Measurements from ENCODE around the gene RBPJ. TPM values are rescaled to one million over a fixed set of nuclear protein-coding genes. Genes with fewer than 3 reads are reported as not detected.
"Not testable (repeated sequence)": the region's sequence is repeated elsewhere in the genome, so short reads cannot be mapped to it uniquely, and the experiment has no call there.

The RBPJ gene
- polyA plus RNA-seq, 3 donors from 2014 or later, result 39.8 to 67.3 (median 55.9) TPM

- Mint-ChIP-seq H3K4me3 (peak overlapping the region; percentile 5 to 73 (median 57)), H3K36me3 (peaks cover 20 to 39% (median 28%) of the 10 kb centered on the region in 3 donors), H3K9me3 (peaks cover 0 to 8% (median 0%) of the 10 kb centered on the region in 6 donors), H3K27ac (no peak overlapping the region), H3K27me3 (ENCODE audit: low read depth in 3 of 3) (peaks cover 2 to 9% (median 4%) of the 10 kb centered on the region in 3 donors), H3K4me1 (peaks cover 21 to 33% of the 10 kb centered on the region in 2 donors)
- DNase-seq, result peak in 2 of 3 donors; percentile 6 to 12
Measured at GRCh38 chr4:26384380-26385057, 63.7 kb downstream of the RBPJ start.

GRCh38 chr4:26385690-26386089 lies 64.9 kb downstream of the RBPJ start:
- Mint-ChIP-seq H3K27ac (no peak overlapping the region), H3K4me1 (peaks cover 21 to 38% of the 10 kb centered on the region in 2 donors), H3K27me3 (ENCODE audit: low read depth in 3 of 3) (peaks cover 2 to 8% (median 4%) of the 10 kb centered on the region in 3 donors), H3K4me3 (peak overlapping the region in 2 of 5 donors; percentile 62 to 74), H3K36me3 (peaks cover 30 to 43% (median 34%) of the 10 kb centered on the region in 3 donors), H3K9me3 (peaks cover 0 to 8% (median 0%) of the 10 kb centered on the region in 6 donors)
- DNase-seq, result no peak

DNA sequence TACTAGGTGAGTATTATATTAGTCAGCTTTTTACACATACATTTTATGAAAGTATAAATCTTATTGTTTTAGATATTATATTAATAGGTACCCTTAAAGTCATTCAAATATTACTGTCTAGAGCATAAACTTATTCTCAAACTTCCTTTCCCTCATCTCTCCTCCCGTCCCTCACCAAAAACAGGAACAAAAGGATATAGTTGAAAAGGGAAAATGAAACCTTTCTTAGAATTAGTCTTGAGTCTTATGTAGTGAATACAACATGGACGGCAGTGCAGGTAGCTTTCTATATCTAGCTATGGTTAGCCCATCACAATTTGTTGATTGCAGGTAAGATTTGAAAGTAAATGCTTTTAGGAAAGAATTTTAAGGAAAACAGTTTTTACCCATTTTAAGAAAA lies 65.6 kb downstream of the RBPJ start:
- Mint-ChIP-seq H3K9me3 (peaks cover 0 to 8% (median 0%) of the 10 kb centered on the region in 6 donors), H3K27ac (no peak overlapping the region), H3K36me3 (peaks cover 34 to 39% (median 34%) of the 10 kb centered on the region in 3 donors), H3K4me1 (peaks cover 21 to 38% of the 10 kb centered on the region in 2 donors), H3K4me3 (no peak overlapping the region), H3K27me3 (ENCODE audit: low read depth in 3 of 3) (peaks cover 2 to 7% (median 4%) of the 10 kb centered on the region in 3 donors)
- DNase-seq, result no peak

GRCh38 chr4:26388671-26389070 lies 67.9 kb downstream of the RBPJ start:
- H3K9me3 Mint-ChIP-seq, result peaks cover 0 to 8% (median 0%) of the 10 kb centered on the region in 6 donors
- DNase-seq, result no peak
- no peak overlapping the region for H3K27ac Mint-ChIP-seq
- peaks cover 19 to 28% of the 10 kb centered on the region in 2 donors for H3K4me1 Mint-ChIP-seq
- no peak overlapping the region for H3K4me3 Mint-ChIP-seq
- peaks cover 34 to 46% (median 39%) of the 10 kb centered on the region in 3 donors for H3K36me3 Mint-ChIP-seq
- H3K27me3 Mint-ChIP-seq (ENCODE audit: low read depth in 3 of 3), result peaks cover 2 to 7% (median 2%) of the 10 kb centered on the region in 3 donors

DNA sequence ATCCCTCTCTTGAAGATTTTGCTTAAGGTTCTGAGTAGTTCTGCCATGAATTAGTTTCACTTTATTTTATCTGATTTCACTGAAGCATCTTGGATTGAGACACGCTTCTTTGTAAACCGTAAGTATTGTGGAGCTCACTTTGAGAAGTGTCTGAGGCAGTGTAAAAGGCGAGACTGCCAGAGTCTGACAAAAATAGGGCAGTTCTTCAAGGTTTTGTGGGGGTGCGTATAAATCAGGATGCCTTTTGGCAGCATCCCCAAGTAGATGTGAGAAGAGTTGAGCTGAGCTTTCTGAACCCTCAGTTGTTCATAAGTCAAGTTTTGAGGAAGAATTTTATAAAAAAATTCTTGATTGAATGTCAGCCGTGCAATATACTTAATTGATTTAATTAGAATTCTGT lies 76.3 kb downstream of the RBPJ start:
- no peaks in the 10 kb centered on the region for H3K9me3 Mint-ChIP-seq
- peaks cover 5 to 10% (median 8%) of the 10 kb centered on the region in 3 donors for H3K36me3 Mint-ChIP-seq
- H3K4me3 Mint-ChIP-seq, result no peak overlapping the region
- DNase-seq, result no peak
- no peak overlapping the region for H3K27ac Mint-ChIP-seq
- no peaks in the 10 kb centered on the region for H3K4me1 Mint-ChIP-seq
- no peaks in the 10 kb centered on the region for H3K27me3 Mint-ChIP-seq (ENCODE audit: low read depth in 3 of 3)

GRCh38 chr4:26400132-26400531 lies 79.3 kb downstream of the RBPJ start:
- peaks cover 7 to 10% of the 10 kb centered on the region in 2 donors for H3K4me1 Mint-ChIP-seq
- DNase-seq, result no peak
- H3K4me3 Mint-ChIP-seq, result no peak overlapping the region
- H3K36me3 Mint-ChIP-seq, result peaks cover 0 to 10% (median 5%) of the 10 kb centered on the region in 3 donors
- no peak overlapping the region for H3K27ac Mint-ChIP-seq
- no peaks in the 10 kb centered on the region for H3K9me3 Mint-ChIP-seq
- no peaks in the 10 kb centered on the region for H3K27me3 Mint-ChIP-seq (ENCODE audit: low read depth in 3 of 3)

GRCh38 chr4:26402017-26402416 lies 81.2 kb downstream of the RBPJ start:
- not testable (repeated sequence) for H3K9me3 Mint-ChIP-seq; H3K27ac Mint-ChIP-seq; H3K4me3 Mint-ChIP-seq; DNase-seq; H3K27me3 Mint-ChIP-seq (ENCODE audit: low read depth in 3 of 3)
- Mint-ChIP-seq H3K36me3 (peaks cover 12 to 19% (median 13%) of the 10 kb centered on the region in 3 donors), H3K4me1 (peaks cover 7 to 10% of the 10 kb centered on the region in 2 donors)

DNA sequence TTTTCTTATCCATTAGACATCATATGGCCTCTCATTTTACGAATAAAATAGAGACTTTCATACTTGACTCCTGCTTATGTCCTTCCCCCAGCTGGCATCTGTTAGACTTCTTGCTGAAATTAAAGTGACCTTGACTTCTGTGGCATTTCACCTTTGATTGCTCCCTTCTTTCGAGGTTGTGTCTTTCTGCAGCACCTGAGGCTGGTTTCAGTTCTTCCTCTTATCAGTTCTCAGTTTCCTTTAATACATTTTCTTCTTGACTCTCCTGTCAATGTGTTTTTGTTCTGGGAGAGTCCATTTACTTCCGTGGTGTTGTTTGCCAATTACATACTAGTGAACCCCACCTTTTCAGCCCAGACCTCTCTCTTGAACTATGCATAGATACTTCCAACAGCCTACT lies 81.6 kb downstream of the RBPJ start:
- no peaks in the 10 kb centered on the region for H3K27me3 Mint-ChIP-seq (ENCODE audit: low read depth in 3 of 3)
- H3K27ac Mint-ChIP-seq, result no peak overlapping the region
- peaks cover 17 to 24% (median 18%) of the 10 kb centered on the region in 3 donors for H3K36me3 Mint-ChIP-seq

GRCh38 chr4:26404743-26405206 lies 84.0 kb downstream of the RBPJ start:
- H3K4me3 Mint-ChIP-seq, result no peak overlapping the region
- peaks cover 19 to 24% (median 22%) of the 10 kb centered on the region in 3 donors for H3K36me3 Mint-ChIP-seq
- H3K9me3 Mint-ChIP-seq, result peaks cover 0 to 9% (median 7%) of the 10 kb centered on the region in 6 donors
- H3K27ac Mint-ChIP-seq, result no peak overlapping the region
- no peak for DNase-seq
- H3K27me3 Mint-ChIP-seq (ENCODE audit: low read depth in 3 of 3), result no peaks in the 10 kb centered on the region
- H3K4me1 Mint-ChIP-seq, result peaks cover 7 to 10% of the 10 kb centered on the region in 2 donors

More for the DNA sequence above, 81.6 kb downstream of the RBPJ start:
- DNase-seq, result no peak
- H3K4me1 Mint-ChIP-seq, result peaks cover 7 to 10% of the 10 kb centered on the region in 2 donors
- no peak overlapping the region for H3K4me3 Mint-ChIP-seq
- peaks cover 0 to 9% (median 7%) of the 10 kb centered on the region in 6 donors for H3K9me3 Mint-ChIP-seq

DNA sequence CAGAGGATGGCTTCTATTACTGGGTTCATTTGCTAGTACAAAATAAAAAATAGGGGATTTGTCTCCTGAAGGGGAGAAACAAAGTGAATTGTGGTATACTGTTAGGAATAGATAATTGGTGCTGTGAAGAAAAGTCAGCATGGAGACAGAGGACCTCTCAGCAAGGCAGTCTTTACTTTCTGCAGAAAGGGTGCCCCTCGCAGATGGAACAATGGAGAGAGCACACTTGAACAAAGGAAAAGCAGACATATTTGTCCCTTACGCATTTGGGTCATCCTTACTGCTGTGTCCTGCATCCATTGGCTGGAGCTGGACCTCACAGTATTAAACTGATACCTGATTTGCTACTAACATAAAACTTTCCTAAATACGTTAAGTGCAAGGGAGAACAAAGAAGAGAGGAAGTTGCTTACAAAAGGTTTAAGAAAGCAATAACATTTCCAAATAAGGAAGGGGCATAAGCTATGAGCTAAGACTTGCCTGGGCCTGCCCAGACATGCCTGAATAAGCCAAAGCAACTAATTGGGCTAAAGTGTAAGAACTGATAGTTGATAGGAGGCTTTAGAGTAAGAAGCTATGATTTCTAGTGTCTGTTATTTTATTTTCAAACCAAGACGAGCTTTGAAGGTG lies 85.6 kb downstream of the RBPJ start:
- H3K27me3 Mint-ChIP-seq (ENCODE audit: low read depth in 3 of 3), result no peaks in the 10 kb centered on the region
- H3K4me3 Mint-ChIP-seq, result no peak overlapping the region
- H3K36me3 Mint-ChIP-seq, result peaks cover 19 to 24% (median 22%) of the 10 kb centered on the region in 3 donors
- peaks cover 0 to 9% (median 7%) of the 10 kb centered on the region in 6 donors for H3K9me3 Mint-ChIP-seq
- H3K4me1 Mint-ChIP-seq, result peaks cover 7 to 10% of the 10 kb centered on the region in 2 donors
- no peak for DNase-seq
- H3K27ac Mint-ChIP-seq, result no peak overlapping the region

DNA sequence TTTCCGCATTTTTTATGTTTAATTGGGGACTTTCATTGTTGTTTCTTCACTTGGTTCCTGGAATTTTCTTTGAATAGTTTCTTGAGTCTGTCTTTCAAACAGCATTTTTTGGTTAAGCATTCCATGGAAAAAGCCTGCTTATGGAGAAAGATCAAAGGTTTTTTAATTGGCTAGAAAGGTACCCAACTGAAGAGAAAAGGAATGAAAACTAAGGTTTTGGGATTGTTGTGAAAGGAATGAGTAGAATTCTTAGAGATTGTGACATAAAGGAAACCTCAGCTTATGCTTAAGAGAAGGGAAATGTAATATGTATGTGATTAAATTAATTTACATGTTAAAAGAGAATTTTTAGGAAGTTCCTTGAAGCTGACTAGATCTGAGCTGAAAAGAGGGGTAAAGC lies 86.7 kb downstream of the RBPJ start:
- no peak overlapping the region for H3K27ac Mint-ChIP-seq
- peaks cover 6 to 10% of the 10 kb centered on the region in 2 donors for H3K4me1 Mint-ChIP-seq

GRCh38 chr4:26410385-26411293 lies 89.8 kb downstream of the RBPJ start:
- Mint-ChIP-seq H3K36me3 (peaks cover 17 to 30% (median 20%) of the 10 kb centered on the region in 3 donors), H3K4me1 (no peaks in the 10 kb centered on the region), H3K4me3 (no peak overlapping the region), H3K27me3 (ENCODE audit: low read depth in 3 of 3) (peaks cover 0 to 2% (median 0%) of the 10 kb centered on the region in 3 donors), H3K27ac (no peak overlapping the region), H3K9me3 (peaks cover 0 to 9% (median 7%) of the 10 kb centered on the region in 6 donors)
- DNase-seq, result peak; percentile 36 to 53 (median 50)

More for the DNA sequence above, 86.7 kb downstream of the RBPJ start:
- Mint-ChIP-seq H3K27me3 (ENCODE audit: low read depth in 3 of 3) (no peaks in the 10 kb centered on the region), H3K36me3 (peaks cover 19 to 24% (median 22%) of the 10 kb centered on the region in 3 donors), H3K9me3 (peaks cover 0 to 9% (median 7%) of the 10 kb centered on the region in 6 donors), H3K4me3 (no peak overlapping the region)
- no peak for DNase-seq

All from immature natural killer cell (primary cell).